NT2/D1 (cell line): Measurements from ENCODE around the gene ESR2.

Experiments
- SUZ12 ChIP-seq: IDR thresholded peaks from 2 replicates; pipeline ENCODE4 v1.6.1; 2011; ENCODE audit not compliant: insufficient read length, insufficient read depth; ENCODE audit errors: extremely low read depth
- ZNF274 ChIP-seq: IDR thresholded peaks from 2 replicates; pipeline ENCODE4 v1.6.1; 2011; ENCODE audit warnings: mild to moderate bottlenecking, low read depth, low read length

DNA sequence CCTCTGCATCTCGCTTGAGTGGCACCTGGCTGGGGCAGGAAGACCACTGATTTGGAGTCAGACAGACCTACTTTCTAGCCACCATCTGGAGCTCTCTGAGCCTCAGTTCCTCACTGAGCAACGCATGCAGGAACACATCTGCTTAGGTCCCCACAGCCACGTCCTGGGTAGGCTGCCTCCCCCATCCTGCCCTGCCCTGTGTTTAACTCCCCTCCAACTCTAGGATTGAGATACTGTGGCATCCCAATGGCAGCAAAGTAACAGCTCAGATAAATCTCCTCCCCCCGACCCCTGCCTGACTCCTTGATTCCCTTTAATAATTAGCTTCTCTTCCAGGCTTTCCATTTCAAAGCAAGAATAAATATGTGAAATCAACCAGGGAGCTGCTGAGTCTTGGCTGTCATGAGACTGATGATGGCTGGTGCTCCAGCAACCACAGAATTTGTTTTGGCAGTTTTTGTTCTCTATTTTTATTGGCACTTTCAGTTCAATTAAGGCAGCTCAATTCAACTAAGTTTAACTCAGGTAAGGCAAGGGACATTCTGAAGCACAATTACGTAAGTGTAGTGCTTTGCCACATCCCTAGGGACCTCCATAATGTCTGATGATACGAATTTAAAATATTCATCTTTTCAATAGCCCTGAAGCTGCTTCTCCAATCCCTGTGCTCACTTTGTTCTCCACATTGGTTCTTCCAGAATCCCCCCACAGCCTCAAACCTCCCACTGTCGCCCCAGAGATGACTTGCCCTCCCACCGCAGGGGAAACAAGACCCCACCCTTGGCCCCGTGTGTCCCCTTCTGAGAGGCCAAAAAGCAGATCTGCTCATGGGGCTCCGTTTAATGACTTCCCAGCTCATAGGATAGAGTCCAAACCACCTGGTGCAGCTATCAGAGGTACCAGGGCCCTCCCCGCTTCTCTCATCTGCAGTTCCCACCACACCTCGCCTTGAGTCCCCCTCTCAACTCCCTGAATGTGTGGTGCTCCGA, 58.2 kb downstream of the ESR2 start:
- TF ChIP-seq ZNF274 (no peak), SUZ12 (no peak)
